ENCODE data around the gene IFNLR1.

The IFNLR1 gene

GRCh38 chr1:24124980-24125379 is 62.1 kb downstream of the IFNLR1 start:
- no peak for DNase-seq (ENCODE audit: low read depth in 1 of 2, low spot score in 1 of 2)

GRCh38 chr1:24123611-24124010 is 63.5 kb downstream of the IFNLR1 start:
- no peak for DNase-seq (ENCODE audit: low read depth in 1 of 2, low spot score in 1 of 2)

GRCh38 chr1:24122776-24123175 is 64.3 kb downstream of the IFNLR1 start:
- no peak for DNase-seq (ENCODE audit: low read depth in 1 of 2, low spot score in 1 of 2)

GRCh38 chr1:24121406-24121805 is 65.7 kb downstream of the IFNLR1 start:
- no peak for DNase-seq (ENCODE audit: low read depth in 1 of 2, low spot score in 1 of 2)

- DNase-seq (ENCODE audit: low read depth in 1 of 2, low spot score in 1 of 2): no peak
Observed at GRCh38 chr1:24120965-24121364, 66.1 kb downstream of the IFNLR1 start.

GRCh38 chr1:24119859-24120756 is 67.0 kb downstream of the IFNLR1 start:
- no peak for DNase-seq (ENCODE audit: low read depth in 1 of 2, low spot score in 1 of 2)

- no peak for DNase-seq (ENCODE audit: low read depth in 1 of 2, low spot score in 1 of 2)
Observed at GRCh38 chr1:24119489-24119858, 67.6 kb downstream of the IFNLR1 start.

- no peak for DNase-seq (ENCODE audit: low read depth in 1 of 2, low spot score in 1 of 2)
Observed at GRCh38 chr1:24118410-24119242, 68.5 kb downstream of the IFNLR1 start.

GRCh38 chr1:24117722-24118409 is 69.2 kb downstream of the IFNLR1 start:
- DNase-seq (ENCODE audit: low read depth in 1 of 2, low spot score in 1 of 2): no peak

GRCh38 chr1:24117132-24117531 is 70.0 kb downstream of the IFNLR1 start:
- no peak for DNase-seq (ENCODE audit: low read depth in 1 of 2, low spot score in 1 of 2)

- no peak for DNase-seq (ENCODE audit: low read depth in 1 of 2, low spot score in 1 of 2)
Observed at GRCh38 chr1:24114753-24115152, 72.3 kb downstream of the IFNLR1 start.

GRCh38 chr1:24113641-24114033 is 73.5 kb downstream of the IFNLR1 start:
- DNase-seq (ENCODE audit: low read depth in 1 of 2, low spot score in 1 of 2): no peak

GRCh38 chr1:24111996-24112779 is 74.9 kb downstream of the IFNLR1 start, which contains the start of gene MYOM3:
TSS of gene MYOM3 (minus strand) at chr1:24112135. CDS start at chr1:24108636, 3,499 bp downstream.
- peak; percentile 7 to 26 for DNase-seq (ENCODE audit: low read depth in 1 of 2, low spot score in 1 of 2)

GRCh38 chr1:24111262-24111995 is 75.7 kb downstream of the IFNLR1 start:
- DNase-seq (ENCODE audit: low read depth in 1 of 2, low spot score in 1 of 2): no peak

GRCh38 chr1:24110642-24111261 is 76.3 kb downstream of the IFNLR1 start:
- no peak for DNase-seq (ENCODE audit: low read depth in 1 of 2, low spot score in 1 of 2)

GRCh38 chr1:24109686-24110475 is 77.2 kb downstream of the IFNLR1 start:
- no peak for DNase-seq (ENCODE audit: low read depth in 1 of 2, low spot score in 1 of 2)

- no peak for DNase-seq (ENCODE audit: low read depth in 1 of 2, low spot score in 1 of 2)
Observed at GRCh38 chr1:24109166-24109483, 78.0 kb downstream of the IFNLR1 start.

- DNase-seq (ENCODE audit: low read depth in 1 of 2, low spot score in 1 of 2): no peak
Observed at GRCh38 chr1:24108334-24109165, 78.5 kb downstream of the IFNLR1 start.

Measured in activated CD4-positive, alpha-beta T cell treated with anti-CD3 and anti-CD28 coated beads, Interleukin-2, amount 50 U/mL, for 24 hours (primary cell).